ENCODE measurements around the gene GOLPH3. TPM values are rescaled to one million over a fixed set of nuclear protein-coding genes. Genes with fewer than 3 reads are reported as not detected.

The GOLPH3 gene
- total RNA-seq, 1 experiment from 2014 or later, result 69.2 TPM

DNA sequence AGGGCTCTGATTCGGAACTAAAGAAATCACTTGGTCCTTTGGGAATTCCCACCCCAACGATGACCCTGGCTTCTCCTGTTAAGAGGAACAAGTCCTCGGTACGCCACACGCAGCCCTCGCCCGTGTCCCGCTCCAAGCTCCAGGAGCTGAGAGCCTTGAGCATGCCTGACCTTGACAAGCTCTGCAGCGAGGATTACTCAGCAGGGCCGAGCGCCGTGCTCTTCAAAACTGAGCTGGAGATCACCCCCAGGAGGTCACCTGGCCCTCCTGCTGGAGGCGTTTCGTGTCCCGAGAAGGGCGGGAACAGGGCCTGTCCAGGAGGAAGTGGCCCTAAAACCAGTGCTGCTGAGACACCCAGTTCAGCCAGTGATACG is 83.4 kb downstream of the GOLPH3 start:
- Histone ChIP-seq H3K9ac (ENCODE audit: low read length) (no peak overlapping the region), H3K9me3 (ENCODE audit: control insufficient read depth in 1 of 2, insufficient read depth in 1 of 2, low read depth in 1 of 2, low read length in 2 of 2) (no peaks in the 10 kb centered on the region), H3K4me3 (replicated peaks in 1 of 2; ENCODE audit: low read depth in 1 of 2, low read length in 2 of 2) (no peak overlapping the region), H3K4me2 (ENCODE audit: low read length) (no peak overlapping the region), H2AFZ (ENCODE audit: low read depth, low read length, poor library complexity, severe bottlenecking) (no peak overlapping the region), H3K27ac (ENCODE audit: low read depth, low read length) (no peak overlapping the region), H3K36me3 (ENCODE audit: control insufficient read depth in 1 of 2, insufficient read depth in 2 of 2, low read length in 2 of 2) (no peaks in the 10 kb centered on the region), H3K27me3 (ENCODE audit: insufficient read depth, low read length) (no peaks in the 10 kb centered on the region), H3K9me2 (ENCODE audit: insufficient read depth) (no peaks in the 10 kb centered on the region), H3K79me2 (ENCODE audit: insufficient read depth, low read length) (no peaks in the 10 kb centered on the region), H3K4me1 (ENCODE audit: control insufficient read depth in 1 of 2, insufficient read depth in 2 of 2, low read length in 2 of 2) (no peaks in the 10 kb centered on the region), H4K20me1 (ENCODE audit: insufficient read depth) (no peaks in the 10 kb centered on the region)
- ChIA-PET POLR2A (no interaction called here), RAD21 (ENCODE audit: low non-redundant PET in 1 of 2, low total read pairs in 2 of 2, uncharacterized antibody in 2 of 2, unreplicated experiment in 2 of 2) (no interaction called here), CTCF (interaction anchor here (1.1 kb wide), 1 partner anchor 265 kb away, joined by 3 read pairs; no protein-coding TSS in a partner anchor)
- ATAC-seq (no peak), DNase-seq (ENCODE audit: low read depth, low spot score) (no peak)
- intact Hi-C loops (cut with micrococcal nuclease), result no loop called here
- no TSS peak for BruUV-seq (replicated peaks)
- TF ChIP-seq POLR2A (IDR thresholded peaks at IDR 0.05; ENCODE audit: borderline replicate concordance, extremely low read depth, insufficient read depth, insufficient read length), result no peak
- no peak for TF ChIP-seq RAD21 (IDR thresholded peaks at IDR 0.05; ENCODE audit: low read depth)
- no peak for TF ChIP-seq POLR2AphosphoS5 (IDR thresholded peaks at IDR 0.05; ENCODE audit: low read depth, low read length)
- TF ChIP-seq EGR1 (IDR thresholded peaks at IDR 0.05; ENCODE audit: low read depth), result no peak
- TF ChIP-seq, protein P1, sequence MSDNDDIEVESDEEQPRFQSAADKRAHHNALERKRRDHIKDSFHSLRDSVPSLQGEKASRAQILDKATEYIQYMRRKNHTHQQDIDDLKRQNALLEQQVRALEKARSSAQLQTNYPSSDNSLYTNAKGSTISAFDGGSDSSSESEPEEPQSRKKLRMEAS (IDR thresholded peaks at IDR 0.05), result no peak
- TF ChIP-seq ELF1 (IDR thresholded peaks at IDR 0.05; ENCODE audit: borderline replicate concordance, low read depth), result no peak
- TF ChIP-seq JUND (IDR thresholded peaks at IDR 0.05), result no peak
- TF ChIP-seq, protein P2, sequence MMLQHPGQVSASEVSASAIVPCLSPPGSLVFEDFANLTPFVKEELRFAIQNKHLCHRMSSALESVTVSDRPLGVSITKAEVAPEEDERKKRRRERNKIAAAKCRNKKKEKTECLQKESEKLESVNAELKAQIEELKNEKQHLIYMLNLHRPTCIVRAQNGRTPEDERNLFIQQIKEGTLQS (IDR thresholded peaks at IDR 0.05), result no peak
- TF ChIP-seq SRF (IDR thresholded peaks at IDR 0.05; ENCODE audit: low read depth), result no peak
- TF ChIP-seq CEBPB (IDR thresholded peaks at IDR 0.05; ENCODE audit: low read depth), result no peak
- no peak for TF ChIP-seq SIN3A (IDR thresholded peaks at IDR 0.05; ENCODE audit: low read depth)

DNA sequence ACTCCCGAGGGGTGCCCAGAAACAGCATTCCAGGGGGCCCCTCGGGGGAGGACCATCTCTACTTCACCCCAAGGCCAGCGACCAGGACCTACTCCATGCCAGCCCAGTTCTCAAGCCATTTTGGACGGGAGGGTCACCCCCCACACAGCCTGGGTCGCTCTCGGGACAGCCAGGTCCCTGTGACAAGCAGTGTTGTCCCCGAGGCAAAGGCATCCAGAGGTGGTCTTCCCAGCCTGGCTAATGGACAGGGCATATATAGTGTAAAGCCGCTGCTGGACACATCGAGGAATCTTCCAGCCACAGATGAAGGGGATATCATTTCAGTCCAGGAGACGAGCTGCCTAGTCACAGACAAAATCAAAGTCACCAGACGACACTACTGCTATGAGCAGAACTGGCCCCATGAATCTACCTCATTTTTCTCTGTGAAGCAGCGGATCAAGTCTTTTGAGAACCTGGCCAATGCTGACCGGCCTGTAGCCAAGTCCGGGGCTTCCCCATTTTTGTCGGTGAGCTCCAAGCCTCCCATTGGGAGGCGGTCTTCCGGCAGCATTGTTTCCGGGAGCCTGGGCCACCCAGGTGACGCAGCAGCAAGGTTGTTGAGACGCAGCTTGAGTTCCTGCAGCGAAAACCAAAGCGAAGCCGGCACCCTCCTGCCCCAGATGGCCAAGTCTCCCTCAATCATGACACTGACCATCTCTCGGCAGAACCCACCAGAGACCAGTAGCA is 83.9 kb downstream of the GOLPH3 start:
- intact Hi-C loops (cut with micrococcal nuclease), result no loop called here
- CTCF ChIA-PET, result interaction anchor here (1.1 kb wide), 1 partner anchor 264 kb away, joined by 3 read pairs; no protein-coding TSS in a partner anchor
- POLR2A ChIA-PET, result no interaction called here
- TF ChIP-seq JUND (IDR thresholded peaks at IDR 0.05), result no peak
- TF ChIP-seq ZNF274 (IDR thresholded peaks at IDR 0.05; ENCODE audit: low read depth, low read length), result no peak
- no peak for TF ChIP-seq CBX3 (IDR thresholded peaks at IDR 0.05; ENCODE audit: low read depth)
- no peak for TF ChIP-seq EZH2 (IDR thresholded peaks at IDR 0.05)
- no peak for TF ChIP-seq YY1 (IDR thresholded peaks at IDR 0.05; ENCODE audit: extremely low read depth, insufficient replicate concordance, low read depth, low read length)
- TF ChIP-seq FOSL1 (IDR thresholded peaks at IDR 0.05; ENCODE audit: low read depth), result no peak
- no peak for TF ChIP-seq EZH2phosphoT487 (IDR thresholded peaks at IDR 0.05; ENCODE audit: borderline replicate concordance)
- no peak for TF ChIP-seq SIN3A (IDR thresholded peaks at IDR 0.05; ENCODE audit: low read depth)
- TF ChIP-seq CEBPB (IDR thresholded peaks at IDR 0.05; ENCODE audit: low read depth), result no peak
- TF ChIP-seq ELF1 (IDR thresholded peaks at IDR 0.05; ENCODE audit: borderline replicate concordance, low read depth), result no peak
- TF ChIP-seq EGR1 (IDR thresholded peaks at IDR 0.05; ENCODE audit: low read depth), result no peak
- TF ChIP-seq, protein P3, sequence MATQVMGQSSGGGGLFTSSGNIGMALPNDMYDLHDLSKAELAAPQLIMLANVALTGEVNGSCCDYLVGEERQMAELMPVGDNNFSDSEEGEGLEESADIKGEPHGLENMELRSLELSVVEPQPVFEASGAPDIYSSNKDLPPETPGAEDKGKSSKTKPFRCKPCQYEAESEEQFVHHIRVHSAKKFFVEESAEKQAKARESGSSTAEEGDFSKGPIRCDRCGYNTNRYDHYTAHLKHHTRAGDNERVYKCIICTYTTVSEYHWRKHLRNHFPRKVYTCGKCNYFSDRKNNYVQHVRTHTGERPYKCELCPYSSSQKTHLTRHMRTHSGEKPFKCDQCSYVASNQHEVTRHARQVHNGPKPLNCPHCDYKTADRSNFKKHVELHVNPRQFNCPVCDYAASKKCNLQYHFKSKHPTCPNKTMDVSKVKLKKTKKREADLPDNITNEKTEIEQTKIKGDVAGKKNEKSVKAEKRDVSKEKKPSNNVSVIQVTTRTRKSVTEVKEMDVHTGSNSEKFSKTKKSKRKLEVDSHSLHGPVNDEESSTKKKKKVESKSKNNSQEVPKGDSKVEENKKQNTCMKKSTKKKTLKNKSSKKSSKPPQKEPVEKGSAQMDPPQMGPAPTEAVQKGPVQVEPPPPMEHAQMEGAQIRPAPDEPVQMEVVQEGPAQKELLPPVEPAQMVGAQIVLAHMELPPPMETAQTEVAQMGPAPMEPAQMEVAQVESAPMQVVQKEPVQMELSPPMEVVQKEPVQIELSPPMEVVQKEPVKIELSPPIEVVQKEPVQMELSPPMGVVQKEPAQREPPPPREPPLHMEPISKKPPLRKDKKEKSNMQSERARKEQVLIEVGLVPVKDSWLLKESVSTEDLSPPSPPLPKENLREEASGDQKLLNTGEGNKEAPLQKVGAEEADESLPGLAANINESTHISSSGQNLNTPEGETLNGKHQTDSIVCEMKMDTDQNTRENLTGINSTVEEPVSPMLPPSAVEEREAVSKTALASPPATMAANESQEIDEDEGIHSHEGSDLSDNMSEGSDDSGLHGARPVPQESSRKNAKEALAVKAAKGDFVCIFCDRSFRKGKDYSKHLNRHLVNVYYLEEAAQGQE (IDR thresholded peaks at IDR 0.05; ENCODE audit: low read depth), result no peak
- no peak for TF ChIP-seq POLR2AphosphoS5 (IDR thresholded peaks at IDR 0.05; ENCODE audit: low read depth, low read length)

More for the DNA sequence above, 83.9 kb downstream of the GOLPH3 start:
- no peaks in the 10 kb centered on the region for H4K20me1 ChIP-seq (ENCODE audit: insufficient read depth)
- RAD21 ChIA-PET (ENCODE audit: low non-redundant PET in 1 of 2, low total read pairs in 2 of 2, uncharacterized antibody in 2 of 2, unreplicated experiment in 2 of 2), result no interaction called here
- no peaks in the 10 kb centered on the region for H3K36me3 ChIP-seq (ENCODE audit: control insufficient read depth in 1 of 2, insufficient read depth in 2 of 2, low read length in 2 of 2)
- no peaks in the 10 kb centered on the region for H3K27me3 ChIP-seq (ENCODE audit: insufficient read depth, low read length)
- DNase-seq (ENCODE audit: low read depth, low spot score) (no peak), ATAC-seq (no peak)
- no peak overlapping the region for H3K9ac ChIP-seq (ENCODE audit: low read length)
- BruUV-seq (replicated peaks), result no TSS peak
- H3K4me1 ChIP-seq (ENCODE audit: control insufficient read depth in 1 of 2, insufficient read depth in 2 of 2, low read length in 2 of 2), result no peaks in the 10 kb centered on the region
- H3K9me3 ChIP-seq (ENCODE audit: control insufficient read depth in 1 of 2, insufficient read depth in 1 of 2, low read depth in 1 of 2, low read length in 2 of 2), result no peaks in the 10 kb centered on the region
- no peak overlapping the region for H3K4me2 ChIP-seq (ENCODE audit: low read length)
- H3K9me2 ChIP-seq (ENCODE audit: insufficient read depth), result no peaks in the 10 kb centered on the region
- no peaks in the 10 kb centered on the region for H3K79me2 ChIP-seq (ENCODE audit: insufficient read depth, low read length)
- H3K4me3 ChIP-seq (replicated peaks in 1 of 2; ENCODE audit: low read depth in 1 of 2, low read length in 2 of 2), result no peak overlapping the region
- H2AFZ ChIP-seq (ENCODE audit: low read depth, low read length, poor library complexity, severe bottlenecking), result no peak overlapping the region
- H3K27ac ChIP-seq (ENCODE audit: low read depth, low read length), result no peak overlapping the region

Measured in HCT116 (cell line).